Ovary (tissue), 3 donors: Measurements from ENCODE around the gene TM4SF1.

Experiments used
- EP300 ChIP-seq: sonication (generic); formaldehyde crosslinking; IDR thresholded peaks from one replicate; pipeline ENCODE4 v1.6.1; 2017; ENCODE audit warnings: antibody characterized with exemption
- TF ChIP-seq, protein P1 (sequence below), 3 donors: fragments of 450-650 bp in 2 of 3; fragments of 200-600 bp in 1 of 3; IDR thresholded peaks; one replicate each; pipeline versions ENCODE4 v1.5.1 to v1.8.0; 2016 to 2022; ENCODE audit warnings: antibody characterized with exemption in 3 of 3, mild to moderate bottlenecking in 1 of 3
- donor health status: DM: no; HTN: no; CAD: no.

DNA sequence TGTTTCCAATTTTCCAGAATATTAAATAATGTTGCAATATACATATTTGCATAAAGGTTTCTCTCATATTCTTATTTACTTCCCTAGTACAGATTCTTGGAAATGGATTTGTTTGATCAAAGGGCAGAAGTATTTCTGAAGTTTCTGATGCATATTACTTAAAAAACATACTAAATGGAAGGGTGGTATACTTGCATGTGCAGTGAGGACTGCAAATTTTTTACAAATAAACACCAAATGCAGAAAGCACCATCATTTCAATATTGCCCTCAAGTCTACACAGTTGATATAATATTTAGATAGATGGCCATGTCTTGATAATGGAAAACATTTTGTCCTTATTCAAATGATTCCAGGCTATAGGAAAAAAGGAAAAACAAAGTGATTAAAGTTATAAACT is 56.3 kb downstream of the TM4SF1 start:
- TF ChIP-seq, protein P1, sequence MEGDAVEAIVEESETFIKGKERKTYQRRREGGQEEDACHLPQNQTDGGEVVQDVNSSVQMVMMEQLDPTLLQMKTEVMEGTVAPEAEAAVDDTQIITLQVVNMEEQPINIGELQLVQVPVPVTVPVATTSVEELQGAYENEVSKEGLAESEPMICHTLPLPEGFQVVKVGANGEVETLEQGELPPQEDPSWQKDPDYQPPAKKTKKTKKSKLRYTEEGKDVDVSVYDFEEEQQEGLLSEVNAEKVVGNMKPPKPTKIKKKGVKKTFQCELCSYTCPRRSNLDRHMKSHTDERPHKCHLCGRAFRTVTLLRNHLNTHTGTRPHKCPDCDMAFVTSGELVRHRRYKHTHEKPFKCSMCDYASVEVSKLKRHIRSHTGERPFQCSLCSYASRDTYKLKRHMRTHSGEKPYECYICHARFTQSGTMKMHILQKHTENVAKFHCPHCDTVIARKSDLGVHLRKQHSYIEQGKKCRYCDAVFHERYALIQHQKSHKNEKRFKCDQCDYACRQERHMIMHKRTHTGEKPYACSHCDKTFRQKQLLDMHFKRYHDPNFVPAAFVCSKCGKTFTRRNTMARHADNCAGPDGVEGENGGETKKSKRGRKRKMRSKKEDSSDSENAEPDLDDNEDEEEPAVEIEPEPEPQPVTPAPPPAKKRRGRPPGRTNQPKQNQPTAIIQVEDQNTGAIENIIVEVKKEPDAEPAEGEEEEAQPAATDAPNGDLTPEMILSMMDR (IDR thresholded peaks at IDR 0.05), result no peak
- TF ChIP-seq EP300, result no peak
